HG03342 (cell line): ENCODE measurements around the gene GULP1.
"Not testable (repeated sequence)": the region's sequence is repeated elsewhere in the genome, so short reads cannot be mapped to it uniquely, and the experiment has no call there.

Experiments used
- ATAC-seq: cut with Tn5 transposase; IDR thresholded peaks from one replicate; pipeline ENCODE4 v1.9.1; 2021; ENCODE audit warnings: mild to moderate bottlenecking, moderate library complexity; ENCODE audit not compliant: unreplicated experiment

The GULP1 gene

GRCh38 chr2:188523919-188524318 lies 232.2 kb downstream of the GULP1 start:
- ATAC-seq = no peak

DNA sequence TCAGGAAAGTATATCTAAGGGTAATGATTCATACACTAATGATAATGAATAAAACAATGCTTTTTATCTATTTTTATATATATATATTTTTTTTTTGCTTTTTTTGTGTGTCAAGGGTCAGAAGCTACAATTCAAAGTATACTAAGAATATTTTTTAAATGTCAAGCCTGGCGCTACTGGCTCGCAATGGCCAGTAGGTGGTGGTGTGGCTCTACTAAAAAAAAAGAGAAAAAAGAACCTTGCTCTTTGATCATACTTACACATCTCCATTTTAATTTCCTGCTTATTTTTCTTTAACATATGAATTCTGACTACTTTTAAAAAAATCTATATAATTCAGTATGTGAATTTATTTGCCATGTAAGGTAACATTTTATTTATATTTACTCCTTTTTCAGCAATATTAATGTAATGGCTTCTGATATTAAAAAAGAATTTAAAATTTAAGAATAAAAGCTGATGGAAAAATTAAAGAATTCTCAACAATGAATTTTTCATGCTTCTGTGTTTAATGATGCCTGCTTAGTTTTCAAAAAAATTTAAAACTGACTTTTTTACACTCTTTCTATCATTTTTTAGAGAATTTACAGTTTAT lies 232.9 kb downstream of the GULP1 start:
- peak; percentile 89 for ATAC-seq

GRCh38 chr2:188526701-188527100 lies 235.0 kb downstream of the GULP1 start:
- no peak for ATAC-seq

DNA sequence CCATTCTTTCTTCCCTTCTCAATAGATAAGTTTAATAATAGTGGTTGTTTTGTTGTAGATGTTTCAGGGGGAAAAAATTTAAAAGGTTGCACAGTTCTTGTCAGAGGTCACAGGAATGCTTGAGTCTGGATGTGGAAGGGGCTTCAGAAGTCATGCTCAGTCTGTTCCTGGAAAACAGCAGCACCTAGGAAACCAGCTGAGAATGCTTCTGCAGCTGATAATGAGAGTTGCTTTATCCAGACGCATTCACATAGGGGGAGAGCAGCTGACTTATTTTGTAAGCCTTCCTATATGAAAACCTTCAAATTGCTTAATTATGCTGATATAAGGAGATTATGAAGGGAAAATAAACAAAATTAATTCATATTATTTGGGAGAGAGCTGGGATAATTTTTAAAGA lies 235.5 kb downstream of the GULP1 start:
- no peak for ATAC-seq

GRCh38 chr2:188527581-188527993 lies 235.9 kb downstream of the GULP1 start:
- no peak for ATAC-seq

DNA sequence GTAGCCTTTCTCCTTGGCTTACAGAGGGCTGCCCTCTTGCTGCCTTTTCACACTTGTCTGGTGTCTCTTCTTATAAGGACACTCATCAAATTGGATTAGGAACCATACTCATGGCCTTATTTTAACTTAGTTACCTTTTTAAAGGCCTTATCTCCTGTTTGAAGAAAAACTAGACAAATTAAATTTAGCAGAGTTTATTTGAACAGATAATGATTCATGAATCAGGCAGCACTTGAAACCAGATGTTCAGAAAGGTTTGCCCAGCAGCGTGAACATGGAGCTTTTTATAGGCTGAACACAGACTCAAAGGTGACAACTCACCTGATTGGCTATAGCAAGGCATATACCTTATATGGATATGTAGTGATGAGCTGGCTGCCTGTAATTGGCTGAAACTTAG lies 238.0 kb downstream of the GULP1 start:
- ATAC-seq = no peak

DNA sequence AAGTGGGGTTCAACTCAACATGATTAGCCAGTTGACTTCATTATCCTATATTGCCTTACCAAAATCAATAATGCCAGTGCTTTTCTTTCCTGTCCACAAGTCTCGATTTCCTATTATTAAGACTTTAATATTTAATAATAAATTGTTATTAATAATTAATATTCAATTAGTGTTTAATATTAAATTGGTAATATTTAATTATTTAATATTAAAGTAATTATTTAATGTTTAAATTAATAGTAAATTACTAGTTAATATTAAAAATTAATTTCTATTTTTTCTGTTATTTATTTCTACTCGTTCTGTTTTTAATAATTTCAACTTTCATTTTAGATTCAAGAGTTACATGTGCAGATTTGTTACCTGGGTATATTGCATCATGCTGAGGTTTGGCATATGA lies 243.2 kb downstream of the GULP1 start:
- ATAC-seq = no peak

DNA sequence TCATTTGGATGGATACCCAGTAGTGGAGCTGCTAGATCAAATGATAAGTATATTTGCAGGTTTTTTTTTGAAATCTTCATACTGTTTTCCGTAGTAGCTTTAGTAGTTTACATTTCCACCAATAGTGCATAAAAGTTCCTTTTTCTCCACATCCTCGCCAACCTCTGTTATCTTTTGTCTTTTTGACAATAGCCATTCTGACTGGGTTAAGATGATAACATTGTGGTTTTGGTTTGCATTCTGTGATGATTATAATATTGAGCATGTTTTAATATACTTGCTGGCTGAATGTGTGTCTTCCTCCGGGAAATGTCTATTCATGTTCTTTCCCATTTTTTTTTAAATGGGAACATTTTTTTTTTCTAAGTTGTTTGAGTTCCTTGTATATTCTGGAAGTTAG lies 260.0 kb downstream of the GULP1 start:
- ATAC-seq = no peak

GRCh38 chr2:188557081-188557480 lies 265.4 kb downstream of the GULP1 start:
- ATAC-seq = no peak

DNA sequence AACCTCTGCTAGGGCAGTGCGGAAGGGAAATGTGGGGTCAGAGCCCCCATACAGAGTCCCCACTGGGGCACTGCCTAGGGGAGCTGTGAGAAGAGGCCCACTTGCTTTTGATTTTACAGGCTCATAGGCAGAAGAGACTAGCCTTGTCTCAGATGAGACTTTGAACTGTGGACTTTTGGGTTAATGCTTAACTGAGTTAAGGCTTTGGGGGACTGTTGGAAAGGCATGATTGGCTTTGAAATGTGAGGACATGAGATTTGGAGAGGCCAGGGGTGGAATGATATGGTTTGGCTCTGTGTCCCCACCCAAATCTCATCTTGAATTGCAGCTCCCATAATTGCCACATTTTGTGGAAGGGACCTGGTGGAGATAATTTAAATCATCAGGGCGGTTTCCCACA lies 267.8 kb downstream of the GULP1 start:
- not testable (repeated sequence) for ATAC-seq

DNA sequence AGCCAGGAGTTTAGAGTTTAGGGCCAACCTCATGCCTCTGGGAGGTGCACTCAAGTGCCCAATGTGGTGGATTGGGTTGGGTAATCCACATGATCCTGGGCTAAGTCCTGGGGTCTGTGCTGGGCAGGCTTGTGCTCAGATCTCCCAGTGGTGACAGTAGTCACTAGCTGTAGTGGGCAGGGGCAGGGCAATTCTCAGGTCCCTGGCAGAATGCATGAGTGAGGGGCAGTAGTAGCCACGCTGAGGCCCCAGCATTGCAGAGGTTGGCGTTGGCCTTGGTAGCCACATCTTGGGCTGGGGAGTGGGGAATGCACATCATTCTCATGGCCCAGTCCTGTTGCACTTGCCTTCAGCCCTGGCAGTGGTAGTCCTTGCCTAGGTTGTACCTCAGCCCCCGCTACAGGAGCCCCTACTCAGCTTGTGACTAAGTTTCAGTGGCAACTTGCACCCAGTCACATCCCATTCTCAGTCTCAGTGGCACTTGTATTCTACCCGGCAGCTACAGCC lies 269.9 kb downstream of the GULP1 start:
- ATAC-seq = no peak

GRCh38 chr2:188569431-188570165 lies 277.9 kb downstream of the GULP1 start:
- ATAC-seq = no peak

GRCh38 chr2:188570370-188570769 lies 278.7 kb downstream of the GULP1 start:
- no peak for ATAC-seq

DNA sequence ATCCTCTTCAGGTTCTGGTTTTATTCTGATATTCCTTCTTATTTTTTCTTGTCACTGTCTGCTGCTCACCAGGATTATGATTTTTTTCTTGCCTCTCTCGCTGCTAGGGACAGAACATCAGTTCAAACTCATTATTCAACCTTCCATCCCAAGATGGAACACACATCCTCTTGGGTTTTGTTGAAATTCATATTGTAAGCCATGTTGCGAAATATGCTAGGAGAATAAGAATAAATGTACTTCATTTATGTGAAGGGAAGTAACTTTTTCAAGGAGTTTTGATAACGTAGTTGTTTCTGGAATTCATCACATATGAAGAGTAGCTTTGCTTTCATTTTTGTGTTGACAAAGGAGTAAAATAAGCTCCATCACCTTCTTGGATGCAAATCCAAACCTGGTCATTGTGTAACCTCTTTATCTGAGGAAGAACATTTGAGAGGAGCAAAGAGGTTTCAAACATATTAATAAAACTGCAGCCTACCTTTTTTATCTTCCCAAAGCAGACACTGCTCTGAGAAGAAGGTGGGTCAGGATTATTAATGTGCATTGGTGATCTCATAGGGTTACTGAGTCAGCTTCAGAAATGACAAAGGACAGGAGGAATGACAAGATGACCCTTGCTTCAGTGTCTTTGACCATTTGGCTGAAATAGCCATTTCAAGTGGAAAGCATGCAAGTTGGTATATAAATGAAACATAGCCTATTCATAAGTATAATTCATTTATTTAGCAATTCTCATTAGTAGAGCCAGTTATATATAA lies 280.0 kb downstream of the GULP1 start:
- no peak for ATAC-seq

DNA sequence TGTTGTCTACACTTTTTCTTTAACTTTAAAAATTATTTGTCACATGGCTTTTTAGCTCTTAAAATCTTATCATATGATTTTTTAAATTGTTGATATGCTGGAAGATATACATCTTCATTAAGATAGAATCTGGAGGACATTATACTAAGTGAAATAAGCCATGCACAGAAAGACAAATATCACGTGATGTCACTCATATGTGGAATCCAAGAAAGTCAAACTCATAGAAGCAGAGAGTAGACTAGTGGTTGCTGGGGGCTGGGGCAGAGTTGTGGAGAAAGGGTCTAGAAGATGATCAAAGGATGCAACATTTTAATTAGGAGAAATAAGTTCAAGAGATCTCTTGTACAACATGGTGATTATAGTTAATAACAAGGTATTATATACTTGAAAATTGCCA lies 280.9 kb downstream of the GULP1 start:
- no peak for ATAC-seq

DNA sequence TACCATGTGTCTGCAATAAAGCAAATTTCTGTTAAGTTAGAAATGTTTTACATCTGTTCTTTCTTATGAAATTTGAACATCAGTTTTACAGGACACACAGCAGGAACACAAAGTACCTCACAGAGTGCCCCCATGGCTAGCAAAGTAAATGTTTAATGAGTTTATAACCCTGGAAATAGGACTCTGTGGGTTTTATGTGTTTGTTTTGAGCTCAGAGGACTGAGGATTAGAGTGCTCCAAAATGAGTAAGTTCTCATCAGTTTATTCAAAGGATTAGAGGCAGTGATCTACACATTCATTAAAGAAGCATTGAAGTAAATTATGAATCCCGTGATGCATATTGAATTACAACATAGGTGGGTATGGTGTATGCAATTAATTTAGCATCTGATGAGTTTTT lies 281.8 kb downstream of the GULP1 start:
- ATAC-seq = no peak

- ATAC-seq = no peak
Measured at GRCh38 chr2:188576006-188576405, 284.3 kb downstream of the GULP1 start.

GRCh38 chr2:188576651-188577050 lies 285.0 kb downstream of the GULP1 start:
- no peak for ATAC-seq

- no peak for ATAC-seq
Measured at GRCh38 chr2:188577231-188577630, 285.6 kb downstream of the GULP1 start.

DNA sequence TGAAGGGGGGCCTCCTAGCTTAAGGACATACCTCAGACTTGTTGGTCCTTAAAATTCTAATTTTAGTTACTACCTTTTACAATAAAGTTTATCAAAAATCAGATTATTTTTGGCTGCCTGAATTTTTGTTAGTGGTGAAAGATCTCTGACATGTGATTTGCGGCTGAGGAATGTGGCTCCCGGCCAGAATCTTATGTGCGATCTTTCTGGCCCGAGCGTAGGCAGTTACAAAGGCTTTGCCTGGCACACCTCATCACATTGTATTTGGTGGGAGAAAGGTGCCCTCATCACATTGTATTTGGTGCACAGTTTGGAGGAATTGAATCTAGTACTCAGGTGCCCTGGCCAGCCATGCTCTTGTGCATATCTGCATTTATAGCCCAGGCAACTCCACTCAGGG lies 289.1 kb downstream of the GULP1 start:
- ATAC-seq = no peak

GRCh38 chr2:188582211-188582610 lies 290.5 kb downstream of the GULP1 start:
- no peak for ATAC-seq

DNA sequence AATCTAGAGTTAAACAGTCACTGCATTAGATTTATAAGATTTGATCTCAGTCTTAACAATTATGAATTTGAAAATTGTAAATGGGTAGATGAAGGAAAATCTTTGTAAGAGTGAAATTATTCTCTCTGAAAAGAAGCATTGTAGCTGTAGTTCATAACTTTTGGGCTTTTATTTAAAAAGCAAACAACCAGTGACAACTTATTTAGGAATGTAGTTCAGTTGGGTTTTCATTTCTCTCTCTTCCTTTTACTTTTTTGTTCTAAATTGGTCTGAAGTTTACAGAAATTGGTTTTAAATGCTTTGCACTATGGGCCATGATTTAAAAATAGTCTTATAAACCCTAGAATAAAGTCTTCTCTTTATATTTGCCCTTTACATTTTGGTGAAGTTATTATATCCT lies 296.6 kb downstream of the GULP1 start:
- no peak for ATAC-seq
